Muscle layer of duodenum (tissue), 2 donors: ENCODE results near the gene RPUSD3.
A peak's percentile ranks its signal among the peaks of the same experiment; 100 is the strongest.

ENCODE experiments used
- H3K27ac ChIP-seq: one replicate; pipeline ENCODE4 v1.7.0; 2013; ENCODE audit warnings: mild to moderate bottlenecking, low read length
- H3K27me3 ChIP-seq: one replicate; pipeline ENCODE4 v1.7.0; 2013; ENCODE audit warnings: low read depth, mild to moderate bottlenecking, control low read depth, low read length
- H3K36me3 ChIP-seq, 2 donors: one replicate each; pipeline ENCODE4 v1.7.0; 2013; ENCODE audit warnings: low read length in 2 of 2, control low read depth in 1 of 2, mild to moderate bottlenecking in 1 of 2; ENCODE audit not compliant: insufficient read depth in 2 of 2, control insufficient read depth in 1 of 2
- H3K4me1 ChIP-seq, 2 donors: one replicate each; pipeline ENCODE4 v1.7.0; 2013; ENCODE audit warnings: low read length in 2 of 2, mild to moderate bottlenecking in 2 of 2, control low read depth in 1 of 2, moderate library complexity in 1 of 2; ENCODE audit not compliant: insufficient read depth in 2 of 2, control insufficient read depth in 1 of 2
- H3K4me3 ChIP-seq, 2 donors: one replicate each; pipeline ENCODE4 v1.7.0; 2013; ENCODE audit warnings: low read length in 2 of 2, low read depth in 1 of 2, mild to moderate bottlenecking in 1 of 2
- H3K9me3 ChIP-seq, 2 donors: one replicate each; pipeline ENCODE4 v1.7.0; 2013; ENCODE audit warnings: low read length in 2 of 2, control low read depth in 1 of 2, mild to moderate bottlenecking in 1 of 2; ENCODE audit not compliant: control insufficient read depth in 1 of 2
- donor health status: healthy.

RPUSD3 gene

GRCh38 chr3:9797196-9797945, 46.4 kb downstream of the RPUSD3 start:
- Histone ChIP-seq H3K9me3 (no peaks in the 10 kb centered on the region), H3K36me3 (peaks cover 39 to 50% of the 10 kb centered on the region in 2 donors), H3K4me1 (peaks cover 0 to 28% of the 10 kb centered on the region in 2 donors), H3K4me3 (no peak overlapping the region), H3K27me3 (no peaks in the 10 kb centered on the region), H3K27ac (no peak overlapping the region)

GRCh38 chr3:9795207-9795606, 48.6 kb downstream of the RPUSD3 start:
- H3K9me3 ChIP-seq, result no peaks in the 10 kb centered on the region
- H3K27ac ChIP-seq, result no peak overlapping the region
- no peaks in the 10 kb centered on the region for H3K27me3 ChIP-seq
- peaks cover 29 to 40% of the 10 kb centered on the region in 2 donors for H3K36me3 ChIP-seq
- H3K4me3 ChIP-seq, result no peak overlapping the region
- H3K4me1 ChIP-seq, result peaks cover 5 to 41% of the 10 kb centered on the region in 2 donors

GRCh38 chr3:9794400-9794799, 49.4 kb downstream of the RPUSD3 start:
- Histone ChIP-seq H3K36me3 (peaks cover 29 to 36% of the 10 kb centered on the region in 2 donors), H3K27ac (no peak overlapping the region), H3K27me3 (no peaks in the 10 kb centered on the region), H3K9me3 (no peaks in the 10 kb centered on the region), H3K4me3 (no peak overlapping the region), H3K4me1 (peaks cover 5 to 41% of the 10 kb centered on the region in 2 donors)

GRCh38 chr3:9793161-9793781, 50.5 kb downstream of the RPUSD3 start:
- peak overlapping the region; percentile 97 for H3K27ac ChIP-seq
- H3K27me3 ChIP-seq, result no peaks in the 10 kb centered on the region
- peak overlapping the region; percentile 97 to 98 for H3K4me3 ChIP-seq
- H3K36me3 ChIP-seq, result peaks cover 28 to 33% of the 10 kb centered on the region in 2 donors
- peaks cover 5 to 41% of the 10 kb centered on the region in 2 donors for H3K4me1 ChIP-seq
- no peaks in the 10 kb centered on the region for H3K9me3 ChIP-seq

- H3K4me3 ChIP-seq, result peak within 1 kb of the TSS; percentile 97 to 98
- H3K27me3 ChIP-seq, result no peaks in the 10 kb centered on the region
- H3K36me3 ChIP-seq, result peaks cover 24 to 31% of the 10 kb centered on the region in 2 donors
- H3K27ac ChIP-seq, result peak within 1 kb of the TSS; percentile 97
- no peaks in the 10 kb centered on the region for H3K9me3 ChIP-seq
- H3K4me1 ChIP-seq, result peaks cover 5 to 41% of the 10 kb centered on the region in 2 donors
Measured at GRCh38 chr3:9792405-9793160, 51.2 kb downstream of the RPUSD3 start, which contains the start of the genes ARPC4 and TADA3. Gene ARPC4, plus strand, starts transcription at chr3:9793082. Its CDS starts 40 bp downstream, at chr3:9793122. Gene TADA3, minus strand, starts transcription at chr3:9792473. Its CDS starts 1,007 bp downstream, at chr3:9791466.

GRCh38 chr3:9791790-9792404, 51.9 kb downstream of the RPUSD3 start:
- H3K4me3 ChIP-seq, result peak overlapping the region; percentile 97 to 98
- peaks cover 24 to 31% of the 10 kb centered on the region in 2 donors for H3K36me3 ChIP-seq
- H3K27me3 ChIP-seq, result no peaks in the 10 kb centered on the region
- peak overlapping the region; percentile 97 for H3K27ac ChIP-seq
- H3K4me1 ChIP-seq, result peaks cover 5 to 41% of the 10 kb centered on the region in 2 donors
- H3K9me3 ChIP-seq, result no peaks in the 10 kb centered on the region

GRCh38 chr3:9791127-9791526, 52.7 kb downstream of the RPUSD3 start:
- Histone ChIP-seq H3K4me1 (peaks cover 5 to 38% of the 10 kb centered on the region in 2 donors), H3K27ac (peak overlapping the region; percentile 97), H3K36me3 (peaks cover 30 to 38% of the 10 kb centered on the region in 2 donors), H3K27me3 (no peaks in the 10 kb centered on the region), H3K4me3 (no peak overlapping the region), H3K9me3 (no peaks in the 10 kb centered on the region)
